ENCODE measurements around the gene ZBTB17. TPM values are rescaled to one million over a fixed set of nuclear protein-coding genes. Genes with fewer than 3 reads are reported as not detected.

ZBTB17 gene
- polyA plus RNA-seq, 1 experiment, result 21.4 TPM

DNA sequence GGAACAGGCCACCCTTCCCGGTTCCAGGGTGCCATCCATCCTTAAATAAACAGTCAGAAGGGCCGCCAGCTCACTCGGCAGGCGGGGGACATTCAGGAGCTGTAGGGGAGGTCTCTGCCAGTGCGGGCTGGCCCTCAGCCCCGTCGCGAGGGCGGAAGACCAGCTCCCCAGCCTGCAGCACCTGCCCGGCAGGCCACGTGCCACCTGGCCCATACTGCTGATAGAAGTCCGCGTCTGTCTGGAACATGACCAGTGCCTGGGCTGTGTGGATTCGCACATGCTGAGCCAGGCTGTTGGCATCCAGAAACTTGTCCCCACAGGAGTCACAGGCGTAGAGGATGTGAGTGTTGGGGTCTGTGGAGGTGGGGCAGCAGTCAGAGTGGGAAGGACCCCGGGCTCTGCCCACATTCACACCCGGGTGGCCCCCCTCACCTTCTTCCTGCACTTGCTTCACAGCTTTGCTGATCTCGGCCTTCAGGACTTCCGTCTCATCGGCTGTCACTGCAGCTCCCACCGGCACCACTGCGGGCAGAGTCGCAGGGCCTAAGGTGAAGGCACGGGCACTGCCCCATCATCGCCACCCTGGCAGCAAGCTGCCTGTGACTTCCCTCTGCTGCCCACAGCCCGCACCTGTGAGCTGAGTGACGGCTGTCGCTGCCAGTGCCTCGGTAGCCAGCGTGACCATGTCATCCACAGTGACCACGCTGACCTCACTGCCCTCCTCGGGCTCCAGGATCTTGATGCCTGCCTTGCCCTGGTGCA lies 33.8 kb downstream of the ZBTB17 start:
- DNase-seq (ENCODE audit: low read depth, low spot score), result no peak
- CTCF ChIA-PET, result interaction anchor here (1.2 kb wide), 1 partner anchor 150 kb away, joined by 3 read pairs; no protein-coding TSS in a partner anchor

DNA sequence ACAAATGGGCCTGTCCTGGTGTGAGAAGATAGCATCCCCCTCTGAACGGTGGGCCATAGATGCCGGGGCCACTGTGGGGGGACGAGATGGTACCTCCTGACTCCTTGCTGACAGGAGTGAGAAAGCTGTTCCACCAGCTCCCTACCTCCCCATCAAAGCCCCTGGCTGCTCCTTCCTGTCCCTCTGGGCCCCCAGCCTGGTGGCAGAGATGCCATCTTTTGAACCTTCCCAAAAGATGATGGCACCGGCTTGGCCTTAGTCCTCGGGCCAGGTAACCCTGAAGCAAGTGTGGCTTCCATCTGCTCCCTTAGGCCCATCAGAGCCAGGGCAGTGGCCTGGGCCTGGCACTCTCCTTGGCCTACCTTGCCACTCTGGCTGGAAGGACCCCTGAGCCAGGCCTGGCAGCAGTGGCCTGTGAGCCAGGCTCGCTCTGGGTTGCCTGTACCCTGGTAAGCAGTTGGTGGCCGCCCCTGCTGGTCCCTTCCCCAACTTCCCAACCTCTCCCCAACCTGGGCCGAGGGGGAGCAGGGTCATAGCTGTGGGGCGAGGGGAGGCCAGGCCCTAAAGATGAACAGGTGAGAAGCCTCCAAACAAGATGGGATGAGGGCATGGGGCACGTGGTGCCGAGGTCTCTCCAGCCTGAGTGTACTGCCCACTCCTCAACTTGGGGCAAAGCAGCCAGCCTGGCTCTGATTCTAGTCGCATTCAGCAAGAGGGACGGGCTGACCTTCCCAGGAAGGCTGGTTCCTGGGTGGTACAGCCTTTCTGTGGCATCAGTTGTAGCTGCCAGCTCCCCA lies 34.7 kb downstream of the ZBTB17 start:
- DNase-seq (ENCODE audit: low read depth, low spot score), result no peak
- Histone ChIP-seq H3K4me3 (ENCODE audit: low read depth, low read length) (no peak overlapping the region), H3K27ac (ENCODE audit: low read depth, low read length) (no peak overlapping the region), H3K9me3 (ENCODE audit: control insufficient read depth, insufficient read depth, low read length) (no peaks in the 10 kb centered on the region; the same call in 1 of the 2 replicates), H3K27me3 (ENCODE audit: control insufficient read depth, insufficient read depth, low read length) (no peaks in the 10 kb centered on the region)
- TF ChIP-seq, protein P1, sequence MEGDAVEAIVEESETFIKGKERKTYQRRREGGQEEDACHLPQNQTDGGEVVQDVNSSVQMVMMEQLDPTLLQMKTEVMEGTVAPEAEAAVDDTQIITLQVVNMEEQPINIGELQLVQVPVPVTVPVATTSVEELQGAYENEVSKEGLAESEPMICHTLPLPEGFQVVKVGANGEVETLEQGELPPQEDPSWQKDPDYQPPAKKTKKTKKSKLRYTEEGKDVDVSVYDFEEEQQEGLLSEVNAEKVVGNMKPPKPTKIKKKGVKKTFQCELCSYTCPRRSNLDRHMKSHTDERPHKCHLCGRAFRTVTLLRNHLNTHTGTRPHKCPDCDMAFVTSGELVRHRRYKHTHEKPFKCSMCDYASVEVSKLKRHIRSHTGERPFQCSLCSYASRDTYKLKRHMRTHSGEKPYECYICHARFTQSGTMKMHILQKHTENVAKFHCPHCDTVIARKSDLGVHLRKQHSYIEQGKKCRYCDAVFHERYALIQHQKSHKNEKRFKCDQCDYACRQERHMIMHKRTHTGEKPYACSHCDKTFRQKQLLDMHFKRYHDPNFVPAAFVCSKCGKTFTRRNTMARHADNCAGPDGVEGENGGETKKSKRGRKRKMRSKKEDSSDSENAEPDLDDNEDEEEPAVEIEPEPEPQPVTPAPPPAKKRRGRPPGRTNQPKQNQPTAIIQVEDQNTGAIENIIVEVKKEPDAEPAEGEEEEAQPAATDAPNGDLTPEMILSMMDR (IDR thresholded peaks at IDR 0.05; ENCODE audit: low read depth, low read length), result no peak
- POLR2A ChIA-PET, result no interaction called here
- CTCF ChIA-PET, result interaction anchor here (0.6 kb wide), 1 partner anchor 125 kb away, joined by 3 read pairs; no protein-coding TSS in a partner anchor

More for the DNA sequence above, 33.8 kb downstream of the ZBTB17 start:
- Histone ChIP-seq H3K27me3 (ENCODE audit: control insufficient read depth, insufficient read depth, low read length) (no peaks in the 10 kb centered on the region), H3K4me3 (ENCODE audit: low read depth, low read length) (no peak overlapping the region), H3K9me3 (ENCODE audit: control insufficient read depth, insufficient read depth, low read length) (no peaks in the 10 kb centered on the region; the same call in 1 of the 2 replicates), H3K27ac (ENCODE audit: low read depth, low read length) (no peak overlapping the region)
- TF ChIP-seq, protein P1 (IDR thresholded peaks at IDR 0.05; ENCODE audit: low read depth, low read length), result no peak
- POLR2A ChIA-PET, result interaction anchor here (0.6 kb wide), 1 partner anchor 34 kb away, joined by 3 read pairs; the partner anchor contains the start of gene ZBTB17

DNA sequence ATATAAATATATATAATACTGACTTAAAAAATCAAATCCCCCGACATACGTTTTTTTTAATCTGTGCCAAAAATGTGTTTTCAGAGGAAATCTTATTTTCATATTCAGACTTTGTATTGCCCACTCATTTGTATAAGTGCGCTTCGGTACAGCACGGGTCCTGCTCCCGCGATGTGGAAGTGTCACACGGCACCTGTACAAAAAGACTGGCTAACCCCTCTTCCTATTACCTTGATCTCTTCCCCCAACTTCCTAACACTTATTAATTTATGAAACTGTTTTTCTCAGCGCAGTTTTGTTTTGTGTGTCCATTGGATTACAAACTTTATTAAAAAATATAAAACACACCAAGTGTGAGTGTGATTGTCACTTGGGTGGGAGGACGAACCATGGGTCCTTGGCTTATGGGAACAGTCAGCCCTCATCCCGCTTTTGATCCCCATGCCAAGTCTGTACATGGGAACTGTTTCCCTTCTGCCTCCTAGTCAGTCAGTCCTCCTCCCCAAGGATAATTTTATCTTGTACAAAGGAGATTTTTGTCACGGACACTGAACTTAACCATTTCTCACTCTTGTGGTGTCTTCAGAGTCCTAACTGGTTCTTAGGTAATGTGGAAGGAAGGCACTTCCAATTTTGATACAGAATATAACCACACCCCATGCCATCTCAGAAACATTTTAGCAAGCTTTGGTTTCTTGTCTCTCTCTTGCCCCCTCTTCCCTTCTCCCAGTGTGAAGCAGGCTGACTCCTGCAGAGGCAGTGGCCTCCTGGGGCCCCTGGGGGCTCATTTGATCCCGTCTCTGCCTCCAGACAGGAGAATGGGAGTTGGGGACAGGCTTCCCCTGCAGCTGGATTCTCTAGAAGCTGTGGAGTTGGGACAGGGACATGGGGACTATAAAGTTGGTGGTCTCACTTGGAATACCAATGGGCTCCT lies 35.5 kb downstream of the ZBTB17 start:
- TF ChIP-seq, protein P1 (IDR thresholded peaks at IDR 0.05; ENCODE audit: low read depth, low read length), result no peak
- H3K4me3 ChIP-seq (ENCODE audit: low read depth, low read length), result no peak overlapping the region
- no peaks in the 10 kb centered on the region for H3K27me3 ChIP-seq (ENCODE audit: control insufficient read depth, insufficient read depth, low read length)
- ChIA-PET POLR2A (no interaction called here), CTCF (interaction anchor here (0.6 kb wide), 1 partner anchor 124 kb away, joined by 3 read pairs; no protein-coding TSS in a partner anchor)
- H3K27ac ChIP-seq (ENCODE audit: low read depth, low read length), result peak overlapping the region; percentile 12
- no peaks in the 10 kb centered on the region; the same call in 1 of the 2 replicates for H3K9me3 ChIP-seq (ENCODE audit: control insufficient read depth, insufficient read depth, low read length)
- no peak for DNase-seq (ENCODE audit: low read depth, low spot score)

DNA sequence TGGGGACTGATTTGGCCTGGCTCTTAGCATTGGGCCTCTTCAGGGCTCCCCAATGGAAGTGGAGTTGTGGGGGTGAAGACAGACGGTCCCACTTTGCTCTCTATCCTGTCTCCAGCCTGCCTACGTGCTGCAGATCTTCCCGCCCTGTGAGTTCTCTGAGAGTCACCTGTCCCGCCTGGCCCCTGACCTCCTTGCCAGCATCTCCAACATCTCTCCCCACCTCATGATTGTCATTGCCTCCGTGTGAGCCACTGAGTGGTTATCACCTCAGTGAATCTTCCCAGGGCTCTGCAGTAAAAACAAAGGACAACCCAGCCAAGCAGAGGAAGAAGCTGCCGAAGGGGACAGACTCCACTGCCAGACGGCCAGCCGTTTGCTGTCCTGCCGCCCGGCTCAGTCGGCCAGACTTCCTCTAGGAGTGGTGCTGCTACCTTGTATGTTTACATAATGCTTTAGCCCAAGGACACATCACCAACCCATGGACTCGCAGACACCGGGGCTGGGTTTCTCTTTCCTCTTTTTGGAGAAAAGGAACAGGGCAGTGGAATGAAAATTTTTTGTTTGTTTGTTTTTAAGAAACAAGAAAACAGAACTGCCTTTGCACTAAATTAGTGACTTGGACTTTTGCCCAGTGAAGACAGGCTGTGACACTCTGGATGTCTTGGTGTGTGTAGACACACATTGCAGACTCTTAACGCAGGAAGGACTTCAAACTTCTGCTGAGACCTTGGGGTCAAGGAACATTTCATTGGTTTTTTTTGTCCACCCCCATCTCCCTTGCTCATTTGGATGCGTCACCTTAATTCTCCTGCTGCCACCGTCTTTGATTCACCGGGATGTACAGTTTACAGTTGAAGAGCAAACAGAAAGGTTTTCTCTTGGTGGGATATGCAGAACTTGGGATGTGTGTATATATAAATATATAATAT lies 36.5 kb downstream of the ZBTB17 start:
- ChIA-PET CTCF (no interaction called here), POLR2A (no interaction called here)
- Histone ChIP-seq H3K27ac (ENCODE audit: low read depth, low read length) (peak overlapping the region; percentile 68), H3K9me3 (ENCODE audit: control insufficient read depth, insufficient read depth, low read length) (no peaks in the 10 kb centered on the region; the same call in 1 of the 2 replicates), H3K4me3 (ENCODE audit: low read depth, low read length) (no peak overlapping the region), H3K27me3 (ENCODE audit: control insufficient read depth, insufficient read depth, low read length) (no peaks in the 10 kb centered on the region)
- DNase-seq (ENCODE audit: low read depth, low spot score), result no peak
- TF ChIP-seq, protein P1 (IDR thresholded peaks at IDR 0.05; ENCODE audit: low read depth, low read length), result no peak
